ENCODE measurements around the gene TFCP2L1.
"Not testable (repeated sequence)": the region's sequence is repeated elsewhere in the genome, so short reads cannot be mapped to it uniquely, and the experiment has no call there.

TFCP2L1 gene

DNA sequence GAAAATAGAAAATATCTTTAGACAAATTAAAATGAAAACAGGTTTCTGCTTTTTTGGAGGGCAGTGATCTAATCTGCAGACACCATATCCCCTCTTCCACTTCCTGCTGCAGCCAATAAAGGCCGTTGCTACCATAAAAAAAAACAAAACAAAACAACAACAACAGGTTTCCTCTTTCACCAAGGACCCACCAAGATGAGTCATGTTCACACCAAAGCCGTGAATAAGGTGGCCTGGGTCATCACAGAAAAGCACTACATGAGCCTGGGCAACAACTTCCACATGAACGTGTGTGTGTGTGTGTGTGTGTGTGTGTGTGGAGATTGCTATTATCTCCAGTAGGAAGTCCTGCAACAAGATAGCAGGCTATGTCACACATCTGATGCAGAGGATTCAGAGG lies 24.8 kb upstream of the TFCP2L1 start:
- ATAC-seq (replicated peaks) (peak; percentile 93), DNase-seq (peak; percentile 11 to 22 (median 19))
- H3K9me3 Mint-ChIP-seq: no peaks in the 10 kb centered on the region
- peaks cover 9 to 24% of the 10 kb centered on the region in 2 donors for H3K4me1 Mint-ChIP-seq (ENCODE audit: low read depth in 2 of 2)
- H3K27me3 Mint-ChIP-seq: peaks cover 0 to 16% of the 10 kb centered on the region in 2 donors
- H3K4me3 Mint-ChIP-seq: peak overlapping the region in 1 of 2 donors; percentile 2
- no peaks in the 10 kb centered on the region for H3K36me3 Mint-ChIP-seq (ENCODE audit: insufficient read depth)
- peak overlapping the region; percentile 4 to 85 for H3K27ac Mint-ChIP-seq

DNA sequence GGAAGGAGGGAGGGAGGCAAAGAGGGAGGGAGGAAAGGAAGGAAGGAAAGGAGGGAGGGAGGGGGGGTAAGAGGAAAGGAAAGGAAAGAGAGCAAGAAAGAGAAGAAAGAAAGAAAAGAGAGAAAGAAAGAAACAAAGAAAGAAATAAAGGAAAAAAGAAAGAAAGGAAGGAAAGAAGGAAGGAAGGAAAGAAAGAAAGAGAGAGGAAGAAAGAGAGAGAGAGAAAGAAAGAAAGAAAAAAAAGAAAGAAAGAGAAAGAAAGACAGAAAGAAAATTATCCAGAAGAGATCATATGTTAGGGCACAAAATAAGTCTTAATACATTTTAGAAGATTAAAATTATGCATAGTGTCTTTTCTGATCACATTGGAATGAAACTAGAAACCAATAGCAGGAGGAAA lies 24.3 kb upstream of the TFCP2L1 start:
- Mint-ChIP-seq H3K36me3 (ENCODE audit: insufficient read depth) (no peaks in the 10 kb centered on the region), H3K27me3 (peaks cover 0 to 20% of the 10 kb centered on the region in 2 donors), H3K9me3 (no peaks in the 10 kb centered on the region), H3K27ac (peak overlapping the region; percentile 45 to 85), H3K4me1 (ENCODE audit: low read depth in 2 of 2) (peaks cover 9 to 24% of the 10 kb centered on the region in 2 donors), H3K4me3 (peak overlapping the region in 1 of 2 donors; percentile 2)
- DNase-seq (no peak), ATAC-seq (replicated peaks) (no peak)

DNA sequence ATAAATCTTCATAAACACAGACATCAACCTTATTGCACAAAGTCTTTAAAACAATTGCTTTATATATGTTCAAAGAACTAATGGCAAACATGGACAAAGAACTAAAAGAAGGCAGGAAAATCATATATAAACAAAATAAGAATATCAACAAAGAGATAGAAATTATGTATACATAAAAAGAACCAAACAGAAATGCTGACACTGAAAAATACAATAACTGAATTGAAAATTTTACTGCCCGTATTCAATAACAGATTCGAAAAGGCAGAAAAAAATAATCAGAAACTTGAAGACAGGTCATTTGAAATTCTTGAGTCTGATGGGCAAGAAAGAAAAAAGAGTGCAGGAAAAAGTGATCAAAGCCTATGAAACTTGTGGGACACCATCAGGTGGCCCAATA lies 22.0 kb upstream of the TFCP2L1 start:
- peak overlapping the region in 1 of 2 donors; percentile 13 for H3K27ac Mint-ChIP-seq
- peaks cover 11 to 29% of the 10 kb centered on the region in 2 donors for H3K4me1 Mint-ChIP-seq (ENCODE audit: low read depth in 2 of 2)
- no peaks in the 10 kb centered on the region for H3K9me3 Mint-ChIP-seq
- peaks cover 5 to 42% of the 10 kb centered on the region in 2 donors for H3K27me3 Mint-ChIP-seq
- H3K36me3 Mint-ChIP-seq (ENCODE audit: insufficient read depth): no peaks in the 10 kb centered on the region
- no peak overlapping the region for H3K4me3 Mint-ChIP-seq
- DNase-seq (no peak), ATAC-seq (replicated peaks) (no peak)

DNA sequence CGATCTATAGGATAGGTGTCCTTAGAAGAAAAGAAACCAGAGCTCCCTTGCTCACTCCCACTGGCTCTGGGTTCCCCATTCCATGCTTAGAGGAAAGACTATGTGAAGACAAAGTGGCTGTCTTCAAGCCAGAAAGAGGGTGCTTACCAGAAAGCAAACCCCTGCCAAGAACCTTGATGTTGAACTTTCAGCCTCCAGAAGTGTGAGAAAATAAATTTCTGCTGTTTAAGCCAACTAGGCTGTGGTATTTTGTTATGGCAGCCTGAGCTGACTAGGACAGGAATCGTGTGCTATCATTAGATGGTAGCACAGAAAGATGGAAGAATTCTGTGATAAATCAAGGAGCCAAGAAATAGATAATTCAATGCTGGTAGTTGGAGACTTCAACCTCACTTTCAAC lies 19.9 kb upstream of the TFCP2L1 start:
- Mint-ChIP-seq H3K27ac (no peak overlapping the region), H3K9me3 (no peaks in the 10 kb centered on the region), H3K27me3 (peaks cover 15 to 58% of the 10 kb centered on the region in 2 donors), H3K4me3 (no peak overlapping the region), H3K4me1 (ENCODE audit: low read depth in 2 of 2) (peaks cover 10 to 22% of the 10 kb centered on the region in 2 donors), H3K36me3 (ENCODE audit: insufficient read depth) (no peaks in the 10 kb centered on the region)
- DNase-seq (no peak), ATAC-seq (replicated peaks) (no peak)

DNA sequence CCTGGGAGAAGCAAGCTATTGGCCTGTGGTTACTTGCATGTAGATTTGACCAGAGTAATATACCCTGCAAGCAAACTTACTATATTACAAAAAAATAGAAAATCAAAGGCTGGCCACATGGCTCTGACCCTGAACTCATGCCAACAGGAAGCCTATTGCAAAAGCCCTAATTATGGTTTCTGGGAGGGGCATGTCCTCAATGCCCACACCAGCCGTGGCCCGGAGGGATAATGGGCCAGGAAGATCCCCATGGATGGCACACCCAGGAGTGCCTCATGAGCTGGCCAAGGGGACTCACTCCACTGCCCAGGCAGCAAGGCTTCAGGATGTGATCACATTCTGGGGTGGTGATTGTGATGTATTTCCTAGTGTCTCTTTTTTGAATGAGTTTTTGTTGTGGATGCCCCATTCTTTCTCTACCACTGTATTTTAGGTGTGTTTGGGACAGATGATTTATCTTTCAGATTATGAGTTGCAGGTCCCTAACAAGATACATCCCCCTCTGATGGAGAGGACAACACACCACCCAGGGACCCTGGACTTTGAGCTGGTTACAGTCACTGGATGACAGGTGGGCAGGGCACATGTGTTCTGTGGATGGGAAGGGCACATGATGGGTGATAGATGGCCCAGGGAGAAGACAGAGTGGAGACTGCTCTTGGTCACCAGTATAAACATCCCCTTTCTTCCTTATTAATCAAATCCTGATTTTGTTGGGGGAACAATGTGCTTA lies 18.7 kb upstream of the TFCP2L1 start:
- ATAC-seq (replicated peaks): no peak

DNA sequence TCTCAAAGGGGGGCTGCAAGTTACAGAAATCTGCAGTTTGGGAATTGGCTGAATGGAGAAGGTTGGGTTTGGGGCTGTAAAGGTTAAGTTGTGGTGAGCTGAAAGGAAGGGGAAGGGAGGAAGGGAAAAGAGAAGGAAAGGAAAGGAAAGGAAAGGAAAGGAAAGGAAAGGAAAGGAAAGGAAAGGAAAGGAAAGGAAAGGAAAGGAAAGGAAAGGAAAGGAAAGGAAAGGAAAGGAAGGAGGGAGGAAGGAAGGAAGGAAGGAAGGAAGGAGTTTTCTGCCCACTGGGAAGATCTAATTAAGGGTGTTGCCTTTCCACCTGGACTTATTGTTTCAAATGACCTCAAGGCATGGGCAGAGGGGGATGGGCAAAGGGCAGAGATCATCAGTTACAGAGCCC lies 16.2 kb upstream of the TFCP2L1 start:
- ATAC-seq (replicated peaks); H3K4me1 Mint-ChIP-seq (ENCODE audit: low read depth in 2 of 2); H3K4me3 Mint-ChIP-seq; H3K27ac Mint-ChIP-seq; DNase-seq; H3K9me3 Mint-ChIP-seq; H3K36me3 Mint-ChIP-seq (ENCODE audit: insufficient read depth): not testable (repeated sequence)
- peaks cover 15 to 51% of the 10 kb centered on the region in 2 donors for H3K27me3 Mint-ChIP-seq

More for the DNA sequence above, 18.7 kb upstream of the TFCP2L1 start:
- peaks cover 3 to 9% of the 10 kb centered on the region in 2 donors for H3K4me1 Mint-ChIP-seq (ENCODE audit: low read depth in 2 of 2)
- no peaks in the 10 kb centered on the region for H3K36me3 Mint-ChIP-seq (ENCODE audit: insufficient read depth)
- no peak for DNase-seq
- peaks cover 15 to 58% of the 10 kb centered on the region in 2 donors for H3K27me3 Mint-ChIP-seq
- H3K4me3 Mint-ChIP-seq: no peak overlapping the region
- H3K27ac Mint-ChIP-seq: no peak overlapping the region
- no peaks in the 10 kb centered on the region for H3K9me3 Mint-ChIP-seq

DNA sequence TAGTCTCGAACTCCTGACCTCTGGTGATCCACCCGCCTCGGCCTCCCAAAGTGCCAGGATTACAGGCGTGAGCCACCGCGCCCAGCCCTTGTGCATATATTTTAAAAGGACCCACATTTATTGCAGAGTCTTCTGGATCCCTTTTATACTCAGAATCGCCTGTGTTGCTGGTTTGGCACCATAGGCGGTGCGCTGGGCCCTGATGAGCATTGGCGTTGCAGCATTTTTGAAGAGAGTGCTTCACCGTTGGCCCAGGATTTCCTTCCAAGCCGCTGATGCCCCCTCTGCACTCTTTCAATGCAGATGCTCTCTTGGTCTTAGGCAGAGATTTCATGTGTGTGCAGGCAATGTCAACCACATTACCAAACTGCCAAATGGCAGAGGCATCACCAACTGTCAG lies 13.5 kb upstream of the TFCP2L1 start:
- ATAC-seq (replicated peaks): no peak
- Mint-ChIP-seq H3K27me3 (peaks cover 10 to 30% of the 10 kb centered on the region in 2 donors), H3K4me1 (ENCODE audit: low read depth in 2 of 2) (peaks cover 3 to 8% of the 10 kb centered on the region in 2 donors), H3K36me3 (ENCODE audit: insufficient read depth) (peaks cover 6% of the 10 kb centered on the region), H3K4me3 (no peak overlapping the region), H3K27ac (no peak overlapping the region), H3K9me3 (no peaks in the 10 kb centered on the region)
- DNase-seq: no peak

DNA sequence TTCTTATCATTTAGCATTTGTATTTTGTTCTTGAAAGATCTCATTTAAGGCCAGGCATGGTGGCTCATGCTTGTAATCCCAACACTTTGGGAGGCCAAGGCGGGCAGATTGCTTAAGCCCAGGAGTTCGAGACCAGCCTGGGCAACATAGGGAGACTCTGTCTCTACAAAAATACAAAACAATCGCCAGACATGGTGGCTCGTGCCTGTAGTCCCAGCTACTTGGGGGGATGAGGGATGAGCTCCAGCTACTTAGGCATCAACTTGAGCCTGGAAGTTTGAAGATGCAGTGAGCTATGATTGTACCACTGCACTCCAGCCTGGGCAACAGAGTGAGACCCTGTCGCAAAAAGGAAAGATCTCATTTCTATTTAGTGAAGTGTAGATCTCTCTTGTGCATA lies 12.9 kb upstream of the TFCP2L1 start:
- not testable (repeated sequence) for H3K27ac Mint-ChIP-seq; H3K36me3 Mint-ChIP-seq (ENCODE audit: insufficient read depth); DNase-seq; H3K9me3 Mint-ChIP-seq; ATAC-seq (replicated peaks); H3K4me3 Mint-ChIP-seq
- Mint-ChIP-seq H3K4me1 (ENCODE audit: low read depth in 2 of 2) (peaks cover 3 to 14% of the 10 kb centered on the region in 2 donors), H3K27me3 (peaks cover 10 to 24% of the 10 kb centered on the region in 2 donors)

DNA sequence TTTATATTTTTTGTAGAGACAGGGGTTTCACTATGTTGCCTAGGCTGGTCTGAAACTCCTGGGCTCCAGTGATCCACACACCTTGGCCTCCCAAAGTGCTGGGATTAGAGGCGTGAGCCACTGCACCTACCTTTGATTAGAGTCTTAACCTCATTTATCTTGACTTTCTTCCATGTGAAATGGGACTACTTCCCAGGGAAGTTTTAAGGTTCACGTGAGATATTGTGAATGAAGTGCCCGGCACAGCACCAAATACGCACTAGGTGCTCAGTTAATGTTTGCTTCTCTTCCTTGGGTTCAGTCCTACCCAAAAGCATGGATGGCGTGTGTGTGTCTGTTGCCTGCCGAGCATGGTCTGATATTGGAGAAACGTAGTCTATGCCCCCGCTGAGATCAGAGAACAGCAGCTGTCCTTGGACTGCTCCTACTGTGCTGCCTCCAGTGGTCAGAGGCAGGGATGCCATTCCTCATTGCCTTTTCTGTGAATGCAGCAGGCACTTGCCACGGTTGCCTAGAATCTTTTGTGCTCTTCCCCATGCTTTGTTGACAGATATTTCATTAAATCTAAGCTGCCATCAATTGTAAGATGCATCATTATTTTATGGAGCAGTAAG lies 12.3 kb upstream of the TFCP2L1 start:
- H3K27me3 Mint-ChIP-seq: peaks cover 10 to 18% of the 10 kb centered on the region in 2 donors

DNA sequence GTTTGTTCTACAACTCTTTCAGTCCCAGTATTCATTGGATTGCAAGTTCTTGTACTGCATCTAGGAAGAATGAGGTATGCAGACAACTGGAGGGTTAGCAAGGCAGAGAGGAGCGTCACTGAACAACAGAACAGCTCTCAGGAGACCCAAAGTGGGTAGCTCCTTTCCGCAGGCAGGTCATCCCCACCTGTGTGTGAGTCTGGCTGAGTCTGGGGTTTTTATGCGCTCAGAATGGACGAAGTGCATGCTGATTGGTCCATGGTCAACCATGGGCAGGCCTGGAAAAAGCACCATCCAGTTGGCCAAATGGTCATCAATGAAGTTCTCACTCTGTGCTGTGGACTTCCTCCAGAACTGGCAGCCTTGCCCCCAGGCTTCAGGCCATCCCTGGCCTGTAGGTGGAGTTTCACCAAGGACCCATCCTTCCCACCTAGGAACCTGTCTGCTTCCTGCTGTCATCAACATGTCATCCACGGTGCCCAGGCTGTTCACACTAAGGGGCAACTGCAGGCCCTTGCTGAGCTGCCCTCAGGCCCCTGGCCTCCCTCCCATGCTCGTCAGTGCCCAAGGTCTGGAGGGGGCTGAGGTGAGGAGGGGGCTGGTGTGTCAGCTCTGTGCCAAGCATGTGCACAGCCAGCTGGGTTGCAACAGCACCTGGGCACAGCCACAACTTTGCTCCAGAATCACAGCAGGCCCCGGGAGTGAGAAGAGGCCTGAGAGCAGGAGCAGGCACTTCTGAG lies 11.1 kb upstream of the TFCP2L1 start:
- Mint-ChIP-seq H3K4me3 (no peak overlapping the region), H3K36me3 (ENCODE audit: insufficient read depth) (peaks cover 6% of the 10 kb centered on the region), H3K27ac (no peak overlapping the region), H3K4me1 (ENCODE audit: low read depth in 2 of 2) (peaks cover 3 to 16% of the 10 kb centered on the region in 2 donors), H3K9me3 (no peaks in the 10 kb centered on the region), H3K27me3 (peaks cover 7 to 8% of the 10 kb centered on the region in 2 donors)
- no peak for DNase-seq
- ATAC-seq (replicated peaks): no peak

More for the DNA sequence above, 12.3 kb upstream of the TFCP2L1 start:
- no peak overlapping the region for H3K27ac Mint-ChIP-seq
- H3K36me3 Mint-ChIP-seq (ENCODE audit: insufficient read depth): peaks cover 6% of the 10 kb centered on the region
- no peak overlapping the region for H3K4me3 Mint-ChIP-seq
- ATAC-seq (replicated peaks): no peak
- H3K9me3 Mint-ChIP-seq: no peaks in the 10 kb centered on the region
- no peak for DNase-seq
- peaks cover 3 to 16% of the 10 kb centered on the region in 2 donors for H3K4me1 Mint-ChIP-seq (ENCODE audit: low read depth in 2 of 2)

DNA sequence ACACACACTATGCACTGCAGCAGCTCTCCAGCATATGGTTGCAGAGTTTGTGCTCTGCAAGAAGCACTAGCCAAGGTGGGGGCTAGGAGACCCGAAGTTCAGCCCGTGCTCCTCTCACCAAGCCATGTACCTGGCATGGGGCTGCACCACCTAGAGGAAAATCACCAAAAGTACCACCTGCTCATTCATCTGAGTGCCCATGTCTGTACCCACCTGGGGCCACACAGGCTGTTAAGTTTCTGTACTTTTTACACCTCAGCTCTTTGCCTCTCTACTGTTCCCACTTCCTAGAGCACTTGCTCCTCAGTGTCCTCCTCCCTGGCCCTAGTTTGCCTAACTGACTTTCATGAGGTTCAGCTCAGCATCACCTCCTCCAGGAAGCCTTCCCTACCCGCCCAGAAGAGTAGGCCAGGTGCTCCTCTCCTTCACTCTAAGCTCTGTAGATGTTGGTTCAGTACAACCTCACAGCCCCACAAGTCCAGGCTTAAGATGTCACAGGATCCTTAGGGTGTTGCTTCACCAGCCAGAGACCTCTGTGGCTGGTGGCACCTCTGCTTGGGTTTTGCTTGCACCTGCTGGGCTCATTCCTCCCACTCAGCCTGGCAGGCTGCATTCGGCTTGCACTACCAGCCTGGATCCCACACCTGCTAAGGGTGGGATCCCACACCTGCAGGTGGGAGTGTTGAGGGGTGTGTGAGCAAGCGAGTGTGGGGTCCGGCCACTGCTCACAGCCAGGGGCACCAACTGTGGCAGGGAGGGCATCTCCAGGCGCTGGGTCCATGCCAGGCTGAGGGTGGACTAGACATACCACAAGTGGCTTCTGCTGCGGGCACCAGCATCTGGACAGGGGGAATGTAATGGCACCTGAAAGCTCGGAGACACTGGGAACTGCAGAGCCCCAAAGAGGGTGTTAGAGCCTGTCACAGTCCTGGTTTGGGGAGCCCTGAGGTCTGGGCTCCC lies 10.2 kb upstream of the TFCP2L1 start:
- no peak for DNase-seq
- Mint-ChIP-seq H3K27ac (no peak overlapping the region), H3K27me3 (peaks cover 0 to 6% of the 10 kb centered on the region in 2 donors), H3K4me1 (ENCODE audit: low read depth in 2 of 2) (peaks cover 3 to 16% of the 10 kb centered on the region in 2 donors), H3K36me3 (ENCODE audit: insufficient read depth) (peaks cover 6% of the 10 kb centered on the region), H3K4me3 (no peak overlapping the region), H3K9me3 (no peaks in the 10 kb centered on the region)
- no peak for ATAC-seq (replicated peaks)

DNA sequence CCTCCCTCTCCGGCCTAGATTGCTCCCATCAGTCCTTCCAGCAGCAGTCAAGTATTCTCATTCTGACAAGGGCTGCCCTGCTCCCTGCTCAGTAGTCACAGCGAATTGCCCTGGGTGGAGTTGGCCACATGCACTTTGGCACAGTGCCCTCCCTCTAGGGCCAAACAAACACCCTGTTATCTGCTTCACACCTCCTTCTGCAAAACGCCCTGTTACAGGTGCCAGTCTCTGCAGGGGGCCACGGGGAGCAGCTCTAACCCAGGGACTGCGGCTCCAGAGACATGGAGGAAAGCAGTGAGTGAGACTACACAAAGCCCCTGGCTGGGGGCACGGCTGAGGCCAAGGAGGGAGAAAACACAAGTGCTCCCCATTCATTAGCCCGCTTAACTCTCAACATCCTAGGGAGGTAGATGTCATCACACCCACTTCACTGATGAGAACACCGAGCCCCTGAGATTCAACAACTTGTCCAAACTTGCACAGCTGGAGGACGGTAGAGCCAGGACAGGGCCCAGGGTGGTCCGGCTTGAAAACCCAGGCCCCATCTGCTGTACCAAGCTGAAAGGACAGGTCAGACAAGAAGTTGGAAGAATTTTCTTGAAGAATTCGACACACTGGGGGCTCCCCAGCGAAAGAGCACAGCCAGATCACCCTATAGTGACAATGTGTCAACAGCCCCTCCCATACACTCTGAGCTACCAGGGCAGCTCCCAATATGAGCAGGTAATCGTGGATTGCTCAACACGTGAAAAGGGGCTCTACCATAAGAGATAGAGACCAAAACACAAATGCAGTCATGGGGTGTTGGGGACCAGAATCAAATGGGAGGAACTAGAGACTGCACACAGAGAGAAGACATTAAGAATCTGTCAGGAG lies 8.7 kb upstream of the TFCP2L1 start:
- Mint-ChIP-seq H3K4me3 (peak overlapping the region; percentile 11 to 51), H3K4me1 (ENCODE audit: low read depth in 2 of 2) (peaks cover 3 to 16% of the 10 kb centered on the region in 2 donors), H3K27ac (peak overlapping the region; percentile 44 to 70), H3K36me3 (ENCODE audit: insufficient read depth) (peaks cover 6% of the 10 kb centered on the region), H3K27me3 (peaks cover 0 to 6% of the 10 kb centered on the region in 2 donors), H3K9me3 (no peaks in the 10 kb centered on the region)
- peak in 1 of 3 experiments; percentile 33 for DNase-seq
- peak; percentile 74 for ATAC-seq (replicated peaks)

Data from effector memory CD8-positive, alpha-beta T cell (primary cell).